Measurements from ENCODE around the gene L2HGDH. TPM values are rescaled to one million over a fixed set of nuclear protein-coding genes. Genes with fewer than 3 reads are reported as not detected.

Gene L2HGDH
- total RNA-seq, 1 experiment from 2014 or later, result 18.6 TPM

DNA sequence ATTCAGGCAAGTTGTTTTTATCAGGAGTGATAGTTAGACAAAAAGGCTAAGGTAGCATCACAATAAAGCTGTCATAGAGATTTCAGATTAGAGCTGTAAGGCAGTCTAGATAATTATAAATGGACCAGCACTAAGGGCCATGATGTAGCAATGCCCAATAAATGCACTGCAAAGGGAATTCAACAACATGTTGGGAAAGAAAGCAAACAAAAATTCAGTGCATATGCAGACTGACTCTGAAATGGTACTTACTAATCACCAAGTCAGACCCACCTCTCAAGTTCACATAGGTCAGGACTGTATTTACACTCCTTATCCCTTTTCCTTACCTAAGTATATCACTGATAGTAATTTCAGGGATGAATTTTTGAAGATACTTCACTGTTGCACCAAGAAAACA lies 47.0 kb downstream of the L2HGDH start:
- POLR2A ChIA-PET (ENCODE audit: unreplicated experiment), result interaction anchor here (0.7 kb wide), 1 partner anchor 26 kb away, joined by 3 read pairs; no protein-coding TSS in a partner anchor
- no TSS peak for BruUV-seq (replicated peaks)
- CTCF ChIA-PET, result no interaction called here

GRCh38 chr14:50263321-50263720 lies 48.7 kb downstream of the L2HGDH start:
- Histone ChIP-seq H3K9me3 (ENCODE audit: insufficient read depth, low read depth) (no peaks in the 10 kb centered on the region), H3K4me1 (replicated peaks; ENCODE audit: insufficient read depth) (no peaks in the 10 kb centered on the region), H3K9me2 (ENCODE audit: insufficient read depth) (no peaks in the 10 kb centered on the region), H3K27ac (no peak overlapping the region), H3K27me3 (ENCODE audit: insufficient read depth, low read depth) (no peaks in the 10 kb centered on the region), H2AFZ (no peak overlapping the region), H3K36me3 (ENCODE audit: low read depth) (no peaks in the 10 kb centered on the region), H3K4me2 (no peak overlapping the region), H3K79me2 (ENCODE audit: low read depth) (no peaks in the 10 kb centered on the region), H3F3A (ENCODE audit: insufficient read depth, low read depth) (no peaks in the 10 kb centered on the region), H4K20me1 (ENCODE audit: insufficient read depth) (no peaks in the 10 kb centered on the region), H3K4me3 (no peak overlapping the region)
- intact Hi-C loops (cut with micrococcal nuclease; ENCODE audit: unreplicated experiment), result no loop called here
- BruUV-seq (replicated peaks), result no TSS peak
- POLR2A ChIA-PET (ENCODE audit: unreplicated experiment), result no interaction called here
- CTCF ChIA-PET, result no interaction called here
- no peak for DNase-seq
- TF ChIP-seq, protein P1, sequence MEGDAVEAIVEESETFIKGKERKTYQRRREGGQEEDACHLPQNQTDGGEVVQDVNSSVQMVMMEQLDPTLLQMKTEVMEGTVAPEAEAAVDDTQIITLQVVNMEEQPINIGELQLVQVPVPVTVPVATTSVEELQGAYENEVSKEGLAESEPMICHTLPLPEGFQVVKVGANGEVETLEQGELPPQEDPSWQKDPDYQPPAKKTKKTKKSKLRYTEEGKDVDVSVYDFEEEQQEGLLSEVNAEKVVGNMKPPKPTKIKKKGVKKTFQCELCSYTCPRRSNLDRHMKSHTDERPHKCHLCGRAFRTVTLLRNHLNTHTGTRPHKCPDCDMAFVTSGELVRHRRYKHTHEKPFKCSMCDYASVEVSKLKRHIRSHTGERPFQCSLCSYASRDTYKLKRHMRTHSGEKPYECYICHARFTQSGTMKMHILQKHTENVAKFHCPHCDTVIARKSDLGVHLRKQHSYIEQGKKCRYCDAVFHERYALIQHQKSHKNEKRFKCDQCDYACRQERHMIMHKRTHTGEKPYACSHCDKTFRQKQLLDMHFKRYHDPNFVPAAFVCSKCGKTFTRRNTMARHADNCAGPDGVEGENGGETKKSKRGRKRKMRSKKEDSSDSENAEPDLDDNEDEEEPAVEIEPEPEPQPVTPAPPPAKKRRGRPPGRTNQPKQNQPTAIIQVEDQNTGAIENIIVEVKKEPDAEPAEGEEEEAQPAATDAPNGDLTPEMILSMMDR (conservative IDR thresholded peaks at IDR 0.05), result no peak
- no peak for TF ChIP-seq EZH2 (IDR thresholded peaks at IDR 0.05; ENCODE audit: low read depth)

More for the DNA sequence above, 47.0 kb downstream of the L2HGDH start:
- no peaks in the 10 kb centered on the region for H3K9me2 ChIP-seq (ENCODE audit: insufficient read depth)
- no peaks in the 10 kb centered on the region for H3K36me3 ChIP-seq (ENCODE audit: low read depth)
- no peak overlapping the region for H3K4me2 ChIP-seq
- no peaks in the 10 kb centered on the region for H3K27me3 ChIP-seq (ENCODE audit: insufficient read depth, low read depth)
- intact Hi-C loops (cut with micrococcal nuclease; ENCODE audit: unreplicated experiment), result no loop called here
- no peaks in the 10 kb centered on the region; the same call in 1 of the 2 replicates for H3F3A ChIP-seq (ENCODE audit: insufficient read depth, low read depth)
- no peak overlapping the region for H2AFZ ChIP-seq
- no peak overlapping the region for H3K27ac ChIP-seq
- TF ChIP-seq EZH2 (IDR thresholded peaks at IDR 0.05; ENCODE audit: low read depth), result no peak
- TF ChIP-seq, protein P1 (conservative IDR thresholded peaks at IDR 0.05), result no peak
- H3K79me2 ChIP-seq (ENCODE audit: low read depth), result no peaks in the 10 kb centered on the region
- H3K9me3 ChIP-seq (ENCODE audit: insufficient read depth, low read depth), result no peaks in the 10 kb centered on the region
- H3K4me1 ChIP-seq (replicated peaks; ENCODE audit: insufficient read depth), result no peaks in the 10 kb centered on the region
- H3K4me3 ChIP-seq, result no peak overlapping the region
- DNase-seq, result no peak
- no peaks in the 10 kb centered on the region for H4K20me1 ChIP-seq (ENCODE audit: insufficient read depth)

DNA sequence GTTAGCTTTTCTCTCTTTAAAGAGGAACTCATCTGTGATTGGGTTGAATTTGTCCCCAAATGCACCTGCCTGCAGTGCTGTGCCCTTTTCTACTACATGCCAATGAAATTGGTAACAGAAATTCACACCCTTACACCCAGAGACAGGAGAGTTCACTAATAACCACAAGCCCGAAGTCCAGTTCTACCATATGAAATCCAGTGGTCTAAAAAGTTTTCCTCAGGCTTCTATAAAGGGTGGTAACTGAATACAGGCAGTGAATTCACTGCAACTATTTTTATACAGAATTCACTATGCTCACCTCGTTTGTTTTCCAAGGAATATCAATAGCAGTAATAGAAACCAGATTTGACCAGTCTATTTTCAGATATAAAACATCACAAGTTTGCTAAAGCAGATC lies 49.2 kb downstream of the L2HGDH start:
- Histone ChIP-seq H4K20me1 (ENCODE audit: insufficient read depth) (no peaks in the 10 kb centered on the region), H3K27ac (no peak overlapping the region), H3F3A (ENCODE audit: insufficient read depth, low read depth) (no peaks in the 10 kb centered on the region), H3K4me2 (no peak overlapping the region), H3K36me3 (ENCODE audit: low read depth) (no peaks in the 10 kb centered on the region), H3K79me2 (ENCODE audit: low read depth) (no peaks in the 10 kb centered on the region), H3K4me1 (replicated peaks; ENCODE audit: insufficient read depth) (no peaks in the 10 kb centered on the region), H2AFZ (no peak overlapping the region), H3K4me3 (no peak overlapping the region), H3K9me2 (ENCODE audit: insufficient read depth) (no peaks in the 10 kb centered on the region), H3K27me3 (ENCODE audit: insufficient read depth, low read depth) (no peaks in the 10 kb centered on the region), H3K9me3 (ENCODE audit: insufficient read depth, low read depth) (no peaks in the 10 kb centered on the region)
- TF ChIP-seq, protein P1 (conservative IDR thresholded peaks at IDR 0.05), result no peak
- no peak for TF ChIP-seq EZH2 (IDR thresholded peaks at IDR 0.05; ENCODE audit: low read depth)
- intact Hi-C loops (cut with micrococcal nuclease; ENCODE audit: unreplicated experiment), result no loop called here
- DNase-seq, result no peak
- POLR2A ChIA-PET (ENCODE audit: unreplicated experiment), result no interaction called here
- no TSS peak for BruUV-seq (replicated peaks)
- CTCF ChIA-PET, result interaction anchor here (0.5 to 0.7 kb wide), 2 partner anchors 80 to 598 kb away, joined by 3 to 4 read pairs; no protein-coding TSS in a partner anchor

Data from PC-9 (cell line).